K562 (cell line): Measurements from ENCODE around the gene UGT1A5. TPM values are rescaled to one million over a fixed set of nuclear protein-coding genes. Genes with fewer than 3 reads are reported as not detected.

ENCODE experiments used
- ATAC-seq: fragments of 200-7000 bp; cut with Tn5 transposase; 3 replicates; pipeline ENCODE4 v1.9.1; 2020; ENCODE audit warnings: moderate library complexity
- BruUV-seq: library from RNA; stranded (reverse); fragments of 400-500 nt; replicated peaks from 2 replicates; lab custom pipeline; 2021; lab: Mats Ljungman, UMichigan
- CTCF ChIA-PET: fragments of 300-600 bp; formaldehyde crosslinking; extraction: SDS; loops from one replicate; lab custom pipeline; 2021; ENCODE audit warnings: low intra/inter-chr PET ratio; lab: Yijun Ruan, JAX
- POLR2A ChIA-PET: fragments of 300-600, 350-650 bp; sonication (Branson Sonifier 250); formaldehyde crosslinking; extraction: SDS; loops from one replicate; lab custom pipeline; 2021; ENCODE audit warnings: antibody characterized with exemption, inconsistent platforms; lab: Yijun Ruan, JAX
- DNase-seq, 4 experiments: peaks; one replicate each; pipeline versions ENCODE4 v3.0.0 to v3.0.0-alpha.2; 2011 to 2018; ENCODE audit warnings: low spot score in 3 of 4, mixed read lengths in 3 of 4; ENCODE audit errors: extremely low read depth in 1 of 4
- FAIRE-seq: peaks from 2 replicates; lab custom pipeline; 2011; peaks lifted over from hg19 to GRCh38; lab: Jason Lieb, UNC
- H2AFZ ChIP-seq: 2 replicates; pipeline ENCODE4 v1.6.0; 2011; ENCODE audit warnings: low read depth, low read length, control low read depth, inconsistent platforms
- H3K27ac ChIP-seq: fragments of 200-600 bp; 3 replicates; pipeline ENCODE4 v1.8.0; 2011; ENCODE audit warnings: low read depth, mild to moderate bottlenecking, control low read depth, inconsistent platforms, low read length, moderate library complexity, mixed read lengths; ENCODE audit errors: extremely low read depth
- H3K27me3 ChIP-seq, 2 experiments: fragments of 300-600 bp in 1 of 2; 2 replicates in 1 of 2; 3 replicates in 1 of 2; pipeline versions ENCODE4 v1.6.0 to v1.8.0; 2011; ENCODE audit warnings: inconsistent platforms in 2 of 2, low read length in 2 of 2, mild to moderate bottlenecking in 1 of 2, mixed read lengths in 1 of 2, moderate library complexity in 1 of 2; ENCODE audit not compliant: control insufficient read depth in 2 of 2, insufficient read depth in 2 of 2
- H3K36me3 ChIP-seq: fragments of 300-600 bp; 3 replicates; pipeline ENCODE4 v1.8.0; 2011; ENCODE audit warnings: mild to moderate bottlenecking, low read length, inconsistent platforms; ENCODE audit not compliant: control insufficient read depth, insufficient read depth
- H3K4me1 ChIP-seq, 2 experiments: fragments of 200-600 bp in 1 of 2; replicated peaks in 1 of 2; 2 replicates in 1 of 2; 3 replicates in 1 of 2; pipeline versions ENCODE4 v1.5.1 to v1.8.0; 2011; ENCODE audit warnings: inconsistent platforms in 2 of 2, low read length in 2 of 2, mild to moderate bottlenecking in 1 of 2, mixed read lengths in 1 of 2, moderate library complexity in 1 of 2; ENCODE audit not compliant: control insufficient read depth in 2 of 2, insufficient read depth in 2 of 2
- H3K4me2 ChIP-seq: 2 replicates; pipeline ENCODE4 v1.6.1; 2011; ENCODE audit warnings: low read length, control low read depth, inconsistent platforms, mixed read lengths; ENCODE audit not compliant: insufficient read depth
- H3K4me3 ChIP-seq: fragments of 200-600 bp; sonication (generic), shearing (Covaris generic); 2 replicates; pipeline ENCODE4 v1.5.1; 2016; ENCODE audit warnings: control low read depth, inconsistent platforms
- H3K79me2 ChIP-seq: fragments of 200-600 bp; 3 replicates; pipeline ENCODE4 v1.8.0; 2011; ENCODE audit warnings: low read length, inconsistent platforms; ENCODE audit not compliant: control insufficient read depth, insufficient read depth
- H3K9ac ChIP-seq, 2 experiments: 2 replicates each; pipeline versions ENCODE4 v1.6.0 to v1.6.1; 2011; ENCODE audit warnings: low read depth in 2 of 2, low read length in 2 of 2, control low read depth in 1 of 2, inconsistent platforms in 1 of 2, mild to moderate bottlenecking in 1 of 2, mixed read lengths in 1 of 2; ENCODE audit not compliant: insufficient read depth in 1 of 2
- H3K9me1 ChIP-seq: one replicate; pipeline ENCODE4 v1.6.0; 2011; ENCODE audit warnings: inconsistent platforms, mild to moderate bottlenecking, low read length, moderate library complexity; ENCODE audit not compliant: control insufficient read depth, insufficient read depth
- H3K9me3 ChIP-seq: replicated peaks from 2 replicates; pipeline ENCODE4 v1.5.1; 2011; ENCODE audit warnings: low read depth, low read length, inconsistent platforms; ENCODE audit not compliant: control insufficient read depth, insufficient read depth
- H4K20me1 ChIP-seq: replicated peaks from 2 replicates; pipeline ENCODE4 v1.6.1; 2011; ENCODE audit warnings: low read length, inconsistent platforms, mixed read lengths; ENCODE audit not compliant: control insufficient read depth, insufficient read depth
- E2F3 ChIP-seq: fragments of 250-450 bp; sonication (Bioruptor Pico); IDR thresholded peaks from 2 replicates; pipeline ENCODE4 v1.4.0; 2020; ENCODE audit warnings: mild to moderate bottlenecking
- ESRRB ChIP-seq: fragments of 250-450 bp; sonication (Bioruptor Pico); IDR thresholded peaks from 2 replicates; pipeline ENCODE4 v1.5.0; 2020; ENCODE audit warnings: mild to moderate bottlenecking, moderate library complexity, borderline replicate concordance
- HDAC2 ChIP-seq: fragments of 450-650 bp; IDR thresholded peaks from 2 replicates; pipeline ENCODE4 v1.6.1; 2016; ENCODE audit warnings: mild to moderate bottlenecking
- IRF9 ChIP-seq: fragments of 450-650 bp; IDR thresholded peaks from 2 replicates; pipeline ENCODE4 v1.6.1; 2016; ENCODE audit warnings: missing biosample characterization, missing genetic modification characterization
- MBD1 ChIP-seq: fragments of 250-450 bp; sonication (Bioruptor Pico); IDR thresholded peaks from 2 replicates; pipeline ENCODE4 v1.8.0; 2022; ENCODE audit warnings: inconsistent platforms
- MXD1 ChIP-seq: fragments of 250-450 bp; sonication (Bioruptor Pico); IDR thresholded peaks from 2 replicates; pipeline ENCODE4 v1.8.0; 2021; ENCODE audit warnings: borderline replicate concordance, mild to moderate bottlenecking, moderate library complexity; ENCODE audit not compliant: poor library complexity, severe bottlenecking
- NONO ChIP-seq, 2 experiments: fragments of 200-400 bp in 1 of 2; fragments of 450-650 bp in 1 of 2; formaldehyde crosslinking in 1 of 2; IDR thresholded peaks; 2 replicates each; pipeline ENCODE4 v1.6.1; 2017; ENCODE audit warnings: low read depth in 2 of 2, mild to moderate bottlenecking in 2 of 2, moderate library complexity in 2 of 2, low read length in 1 of 2
- RBFOX2 ChIP-seq: fragments of 200-400 bp; formaldehyde crosslinking; IDR thresholded peaks from 2 replicates; pipeline ENCODE4 v1.6.1; 2017; ENCODE audit warnings: low read depth, mild to moderate bottlenecking, low read length, moderate library complexity
- SMC3 ChIP-seq: conservative IDR thresholded peaks from 2 replicates; pipeline ENCODE4 v1.6.1; 2011; ENCODE audit warnings: low read depth, low read length, improper control_type of control experiment; ENCODE audit not compliant: insufficient read depth
- TGIF2 ChIP-seq: sonication (generic); formaldehyde crosslinking; IDR thresholded peaks from 2 replicates; pipeline ENCODE4 v1.8.1; 2022; ENCODE audit warnings: mild to moderate bottlenecking, missing genetic modification reagents, moderate library complexity
- TOE1 ChIP-seq, 2 experiments: fragments of 450-650 bp in 1 of 2; sonication (generic) in 1 of 2; formaldehyde crosslinking in 1 of 2; IDR thresholded peaks; 2 replicates each; pipeline versions ENCODE4 v1.7.1 to v1.8.0; 2016 to 2022; ENCODE audit warnings: borderline replicate concordance in 2 of 2, mild to moderate bottlenecking in 2 of 2, antibody characterized with exemption in 1 of 2, inconsistent platforms in 1 of 2, low read depth in 1 of 2, missing genetic modification reagents in 1 of 2, moderate library complexity in 1 of 2
- ZKSCAN1 ChIP-seq: fragments of 150-350 bp; IDR thresholded peaks from 2 replicates; pipeline ENCODE4 v1.6.1; 2016; ENCODE audit warnings: low read depth, low read length
- WGBS: fragments of 100-300 bp; shearing (Covaris generic); methylation state at CpG from one replicate; pipeline ENCODE4 v1.1.6; 2016; ENCODE audit warnings: low coverage, mixed read lengths; ENCODE audit not compliant: insufficient coverage; ENCODE audit errors: missing lambda C conversion rate; 5-methylcytosine and 5-hydroxymethylcytosine counted together
- in situ Hi-C: fragments of 300-500 bp; cut with MboI; formaldehyde crosslinking; loops from 4 replicates; pipeline ENCODE4 v1.15.0; 2018; ENCODE audit warnings: inconsistent platforms, mixed read lengths
- intact Hi-C: fragments of 100-400 bp; cut with micrococcal nuclease; formaldehyde crosslinking; loops from 2 replicates; pipeline ENCODE4 v1.14.2; 2022
- polyA plus RNA-seq, 8 experiments: library from polyadenylated mRNA; depleted of rRNA in 4 of 8; stranded (reverse) in 5 of 8; unstranded in 3 of 8; fragments of >200 nt; fragmentation: Nextera tagmentation in 2 of 8; fragmentation: Illumina TruSeq in 1 of 8; extraction: Ambion mirVana in 2 of 8; extraction: Trizol in 1 of 8; gene quantifications; 2 replicates each; pipeline versions ENCODE4 v1.2.1 to v1.2.3, GENCODE V29; 2011 to 2014; ENCODE audit warnings: inconsistent platforms in 1 of 8, missing spikeins in 1 of 8
- total RNA-seq, 7 experiments: library from RNA; depleted of rRNA in 6 of 7; stranded (reverse); fragments of >200 nt in 6 of 7; fragmentation: Illumina TruSeq in 2 of 7; extraction: Trizol in 2 of 7; gene quantifications; 2 replicates each; pipeline versions ENCODE4 v1.2.1 to v1.2.3, GENCODE V29; 2011 to 2021; ENCODE audit warnings: low replicate concordance in 1 of 7

The UGT1A5 gene
- total and polyA plus RNA-seq, 9 of the 15 experiments (the other 6 are each of a cell fraction or from before 2014, with no cell fraction given) = not detected

- intact Hi-C loops (loop anchor here (10.0 kb wide), 1 partner anchor 127 kb away; no protein-coding TSS in a partner anchor), in situ Hi-C loops (no loop called here)
- no peaks in the 10 kb centered on the region for H3K36me3 ChIP-seq
- ATAC-seq (peak; percentile 93), FAIRE-seq (peak; percentile 81), DNase-seq (peak; percentile 30 to 68 (median 37))
- H3K9me1 ChIP-seq = no peaks in the 10 kb centered on the region
- H3K79me2 ChIP-seq = no peaks in the 10 kb centered on the region
- H3K27ac ChIP-seq = no peak overlapping the region
- H3K4me2 ChIP-seq = no peak overlapping the region
- no peak overlapping the region for H2AFZ ChIP-seq
- H3K9me3 ChIP-seq = no peaks in the 10 kb centered on the region
- 10% methylated on average over 11 of the region's 11 CpGs for WGBS
- H3K4me3 ChIP-seq = no peak overlapping the region
- H4K20me1 ChIP-seq = no peaks in the 10 kb centered on the region
- peaks cover 0 to 10% of the 10 kb centered on the region in 2 experiments; a peak in 3 of 5 replicates for H3K27me3 ChIP-seq
- BruUV-seq = no TSS peak
- H3K9ac ChIP-seq = no peak overlapping the region
- CTCF ChIA-PET = no interaction called here
- 0 out of 5 replicates have a peak, but pooled peaks cover 0 to 3% of the 10 kb centered on the region in 2 experiments for H3K4me1 ChIP-seq
- POLR2A ChIA-PET = interaction anchor here (0.6 kb wide), 1 partner anchor 19 kb away, joined by 3 read pairs; no protein-coding TSS in a partner anchor
- TF ChIP-seq HDAC2 = no peak
- TF ChIP-seq MBD1 (CRISPR knock-in tag) = no peak
- TF ChIP-seq IRF9 (tag) = no peak
- no peak for TF ChIP-seq TOE1 (IDR thresholded peaks at IDR 0.05; ENCODE audit: borderline replicate concordance)
- TF ChIP-seq TOE1 (CRISPR knock-in tag; IDR thresholded peaks at IDR 0.05; ENCODE audit: borderline replicate concordance, low read depth) = no peak
- TF ChIP-seq ZKSCAN1 = no peak
- no peak for TF ChIP-seq MXD1
- TF ChIP-seq E2F3 (CRISPR knock-in tag) = no peak
- no peak for TF ChIP-seq RBFOX2
- peak; percentile 61 for TF ChIP-seq SMC3
- no peak for TF ChIP-seq TGIF2 (CRISPR knock-in tag)
- no peak for TF ChIP-seq ESRRB
- no peak for TF ChIP-seq NONO (IDR thresholded peaks at IDR 0.05; ENCODE audit: low read depth in 2 of 2, low read length in 1 of 2)
Observed at GRCh38 chr2:233711312-233712008, 1.2 kb upstream of the UGT1A5 start.
